SH-SY5Y (cell line): ENCODE data around the gene NAGA.

Experiments
- GATA2 ChIP-seq: IDR thresholded peaks from 2 replicates; pipeline ENCODE4 v1.6.1; 2011; ENCODE audit warnings: mild to moderate bottlenecking, low read depth, low read length
- GATA3 ChIP-seq: IDR thresholded peaks from 2 replicates; pipeline ENCODE4 v1.6.1; 2011; ENCODE audit warnings: low read depth, mild to moderate bottlenecking, low read length, moderate library complexity

- TF ChIP-seq GATA3 (no peak), GATA2 (no peak)
These were observed 37.1 kb downstream of the NAGA start for GRCh38 chr22:42033263-42034181.
